Kidney glomerular epithelial cell (primary cell): ENCODE measurements around the gene ZNF732.
"Not testable (repeated sequence)": the region's sequence is repeated elsewhere in the genome, so short reads cannot be mapped to it uniquely, and the experiment has no call there.

Experiments used
- DNase-seq: peaks from one replicate; lab custom pipeline; 2025; lab: John Stamatoyannopoulos, UW

ZNF732 gene

GRCh38 chr4:304969-305680 lies at the start of gene ZNF732:
Gene ZNF732, minus strand, starts transcription at chr4:305474. Its CDS starts 164 bp downstream, at chr4:305310.
- no peak for DNase-seq

GRCh38 chr4:340011-340410 lies 34.7 kb upstream of the ZNF732 start:
- no peak for DNase-seq

- no peak for DNase-seq
Observed at GRCh38 chr4:338759-339097, 33.5 kb upstream of the ZNF732 start.

GRCh38 chr4:337932-338758 lies 32.9 kb upstream of the ZNF732 start:
- DNase-seq = no peak

- peak; percentile 99 for DNase-seq
Observed at GRCh38 chr4:337143-337931, 32.1 kb upstream of the ZNF732 start, which contains the start of gene ZNF141. Gene ZNF141, plus strand, starts transcription at chr4:337814. Its CDS starts 170 bp downstream, at chr4:337984.

GRCh38 chr4:336893-337142 lies 31.5 kb upstream of the ZNF732 start:
- DNase-seq = no peak

GRCh38 chr4:336099-336892 lies 31.0 kb upstream of the ZNF732 start:
- no peak for DNase-seq

- no peak for DNase-seq
Observed at GRCh38 chr4:335515-335914, 30.2 kb upstream of the ZNF732 start.

GRCh38 chr4:328729-329128 lies 23.5 kb upstream of the ZNF732 start:
- no peak for DNase-seq

GRCh38 chr4:314296-314903 lies 9.1 kb upstream of the ZNF732 start:
- DNase-seq = no peak

GRCh38 chr4:309807-310206 lies 4.5 kb upstream of the ZNF732 start:
- no peak for DNase-seq

- DNase-seq = no peak
Observed at GRCh38 chr4:306551-306961, 1.3 kb upstream of the ZNF732 start.

GRCh38 chr4:304516-304915 lies 758 bp downstream of the ZNF732 start:
- DNase-seq = not testable (repeated sequence)

GRCh38 chr4:302381-302780 lies 2.9 kb downstream of the ZNF732 start:
- no peak for DNase-seq

GRCh38 chr4:294732-295131 lies 10.5 kb downstream of the ZNF732 start:
- no peak for DNase-seq

GRCh38 chr4:288891-289290 lies 16.4 kb downstream of the ZNF732 start:
- DNase-seq = no peak

GRCh38 chr4:273309-274017 lies 31.8 kb downstream of the ZNF732 start:
- no peak for DNase-seq

- no peak for DNase-seq
Observed at GRCh38 chr4:271492-272103, 33.7 kb downstream of the ZNF732 start.

- not testable (repeated sequence) for DNase-seq
Observed at GRCh38 chr4:259240-259639, 46.0 kb downstream of the ZNF732 start.

- no peak for DNase-seq
Observed at GRCh38 chr4:256492-256891, 48.8 kb downstream of the ZNF732 start.
